DOHH2 (cell line): ENCODE results near the gene CRLF1.

ENCODE experiments used
- H3F3A ChIP-seq: fragments of 200-600 bp; sonication (generic), shearing (Covaris generic); 2 replicates; pipeline ENCODE4 v1.6.0; 2016; ENCODE audit warnings: antibody characterized with exemption, mild to moderate bottlenecking; ENCODE audit not compliant: control insufficient read depth, insufficient read depth
- H3K27ac ChIP-seq: fragments of 200-600 bp; sonication (generic); 2 replicates; pipeline ENCODE4 v1.5.1; 2014; ENCODE audit warnings: low read depth, mild to moderate bottlenecking, low read length, moderate library complexity
- H3K27me3 ChIP-seq: fragments of 200-600 bp; sonication (generic); 2 replicates; pipeline ENCODE4 v1.6.1; 2014; ENCODE audit warnings: mild to moderate bottlenecking, low read length, mixed read lengths; ENCODE audit not compliant: control insufficient read depth
- H3K36me3 ChIP-seq: fragments of 200-600 bp; sonication (generic); 2 replicates; pipeline ENCODE4 v1.6.1; 2014; ENCODE audit warnings: mild to moderate bottlenecking, low read length, moderate library complexity, mixed read lengths; ENCODE audit not compliant: control insufficient read depth
- H3K4me1 ChIP-seq: fragments of 200-600 bp; sonication (generic); 2 replicates; pipeline ENCODE4 v1.6.1; 2014; ENCODE audit warnings: mild to moderate bottlenecking, low read length, mixed read lengths; ENCODE audit not compliant: control insufficient read depth
- H3K4me2 ChIP-seq: fragments of 200-600 bp; sonication (generic); 2 replicates; pipeline ENCODE4 v1.6.0; 2014; ENCODE audit warnings: mild to moderate bottlenecking, low read length, moderate library complexity
- H3K4me3 ChIP-seq: fragments of 200-600 bp; sonication (generic); 2 replicates; pipeline ENCODE4 v1.5.1; 2014; ENCODE audit warnings: mild to moderate bottlenecking, low read length, mixed read lengths
- H3K79me2 ChIP-seq: fragments of 200-600 bp; sonication (generic); 2 replicates; pipeline ENCODE4 v1.6.1; 2014; ENCODE audit warnings: mild to moderate bottlenecking, low read length, mixed read lengths; ENCODE audit not compliant: control insufficient read depth
- H3K9me2 ChIP-seq: fragments of 200-600 bp; sonication (generic); replicated peaks from 2 replicates; pipeline ENCODE4 v1.6.1; 2014; ENCODE audit warnings: mild to moderate bottlenecking, low read length, mixed read lengths; ENCODE audit not compliant: control insufficient read depth
- H3K9me3 ChIP-seq: fragments of 200-600 bp; sonication (generic); 2 replicates; pipeline ENCODE4 v1.6.1; 2014; ENCODE audit warnings: antibody characterized with exemption, low read length, mixed read lengths; ENCODE audit not compliant: control insufficient read depth, insufficient read depth
- H4K20me1 ChIP-seq: fragments of 200-600 bp; sonication (generic); 2 replicates; pipeline ENCODE4 v1.6.0; 2014; ENCODE audit warnings: low read depth, mild to moderate bottlenecking, antibody characterized with exemption, low read length, moderate library complexity; ENCODE audit not compliant: control insufficient read depth, insufficient read depth
- EZH2phosphoT487 ChIP-seq: fragments of 200-600 bp; sonication (generic); IDR thresholded peaks from 2 replicates; pipeline ENCODE4 v1.6.1; 2017; ENCODE audit warnings: borderline replicate concordance, mild to moderate bottlenecking, antibody characterized with exemption, low read length, moderate library complexity, mixed read lengths
- TF ChIP-seq, protein P1 (sequence below): fragments of 200-600 bp; sonication (generic); IDR thresholded peaks from one replicate; pipeline ENCODE4 v1.5.1; 2014; ENCODE audit warnings: antibody characterized with exemption, mild to moderate bottlenecking, low read depth, low read length; ENCODE audit not compliant: poor library complexity, severe bottlenecking

The CRLF1 gene

DNA sequence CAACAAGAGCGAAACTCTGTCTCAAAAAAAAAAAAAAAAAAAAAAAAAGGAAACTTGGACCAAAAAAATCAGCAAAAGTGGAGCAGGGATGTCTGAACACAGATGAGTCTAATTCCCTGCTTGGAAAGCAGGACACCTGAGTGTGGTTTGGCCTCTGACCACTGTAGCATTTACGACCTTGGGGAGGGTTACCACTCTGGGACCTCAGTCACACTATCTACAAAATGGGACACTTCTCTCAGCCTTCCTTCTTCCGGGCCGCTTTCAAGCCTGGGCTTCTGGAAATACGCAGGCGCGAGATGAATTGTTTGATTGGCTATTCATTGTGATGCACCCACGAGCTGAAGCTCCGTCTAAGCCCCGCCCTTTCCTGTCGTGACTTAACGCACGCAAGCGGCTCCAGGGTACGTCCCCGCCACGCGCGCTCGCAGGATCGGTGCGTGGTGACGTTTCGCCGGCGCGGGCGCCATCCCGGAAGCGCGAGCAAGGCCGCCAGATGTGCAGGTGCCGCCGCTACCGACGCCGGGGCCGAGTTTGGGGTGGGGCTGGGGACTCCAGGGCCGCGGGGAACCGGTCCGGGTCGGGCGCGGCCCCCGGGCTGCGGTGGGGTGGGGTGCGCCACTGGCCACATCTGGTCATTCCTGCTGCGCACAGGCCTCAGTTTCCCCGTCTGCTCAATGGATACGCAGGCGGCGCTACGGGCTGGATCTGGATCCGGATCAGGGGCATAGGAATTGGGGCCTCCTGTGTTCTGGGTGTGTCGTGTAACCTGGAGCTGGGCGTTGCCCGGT lies 49.0 kb downstream of the CRLF1 start, which contains the start of gene KXD1:
TSS of gene KXD1 (plus strand) at position 460 of the 791 bp plus-strand sequence. CDS start 4,187 bp downstream, outside the sequence.
- H3K27ac ChIP-seq, result peak within 1 kb of the TSS; percentile 27
- no peaks in the 10 kb centered on the region for H3K9me3 ChIP-seq
- H3K9me2 ChIP-seq, result no peaks in the 10 kb centered on the region
- peaks cover 27% of the 10 kb centered on the region for H3K79me2 ChIP-seq
- TF ChIP-seq EZH2phosphoT487, result no peak
- TF ChIP-seq, protein P1, sequence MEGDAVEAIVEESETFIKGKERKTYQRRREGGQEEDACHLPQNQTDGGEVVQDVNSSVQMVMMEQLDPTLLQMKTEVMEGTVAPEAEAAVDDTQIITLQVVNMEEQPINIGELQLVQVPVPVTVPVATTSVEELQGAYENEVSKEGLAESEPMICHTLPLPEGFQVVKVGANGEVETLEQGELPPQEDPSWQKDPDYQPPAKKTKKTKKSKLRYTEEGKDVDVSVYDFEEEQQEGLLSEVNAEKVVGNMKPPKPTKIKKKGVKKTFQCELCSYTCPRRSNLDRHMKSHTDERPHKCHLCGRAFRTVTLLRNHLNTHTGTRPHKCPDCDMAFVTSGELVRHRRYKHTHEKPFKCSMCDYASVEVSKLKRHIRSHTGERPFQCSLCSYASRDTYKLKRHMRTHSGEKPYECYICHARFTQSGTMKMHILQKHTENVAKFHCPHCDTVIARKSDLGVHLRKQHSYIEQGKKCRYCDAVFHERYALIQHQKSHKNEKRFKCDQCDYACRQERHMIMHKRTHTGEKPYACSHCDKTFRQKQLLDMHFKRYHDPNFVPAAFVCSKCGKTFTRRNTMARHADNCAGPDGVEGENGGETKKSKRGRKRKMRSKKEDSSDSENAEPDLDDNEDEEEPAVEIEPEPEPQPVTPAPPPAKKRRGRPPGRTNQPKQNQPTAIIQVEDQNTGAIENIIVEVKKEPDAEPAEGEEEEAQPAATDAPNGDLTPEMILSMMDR, result no peak
- H3K4me1 ChIP-seq, result peaks cover 20% of the 10 kb centered on the region
- H3K4me2 ChIP-seq, result peak within 1 kb of the TSS; percentile 81
- no peaks in the 10 kb centered on the region for H3K27me3 ChIP-seq
- H3F3A ChIP-seq, result no peaks in the 10 kb centered on the region
- H3K36me3 ChIP-seq, result peaks cover 14% of the 10 kb centered on the region
- H3K4me3 ChIP-seq, result peak within 1 kb of the TSS; percentile 79
- H4K20me1 ChIP-seq, result no peaks in the 10 kb centered on the region

DNA sequence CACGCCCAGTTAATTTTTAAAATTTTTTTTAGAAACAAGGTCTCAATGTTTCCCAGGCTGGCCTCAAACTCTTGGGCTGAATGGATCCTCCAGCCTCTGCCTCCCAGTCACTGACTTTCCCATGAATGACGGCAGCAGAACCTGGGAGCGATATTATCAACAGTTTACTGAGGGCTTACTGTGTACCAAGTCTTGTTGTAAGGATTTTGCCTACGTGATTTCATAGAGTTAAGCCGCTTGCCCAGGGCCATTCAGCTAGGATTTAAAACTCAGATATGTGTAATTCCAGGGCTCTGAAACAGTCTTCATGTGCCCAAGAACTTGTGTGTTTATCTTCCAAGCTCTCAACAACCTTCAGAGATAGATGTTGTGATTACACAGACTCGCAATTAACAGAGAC lies 55.0 kb downstream of the CRLF1 start:
- Histone ChIP-seq H3K4me3 (no peak overlapping the region), H3K9me2 (no peaks in the 10 kb centered on the region), H4K20me1 (no peaks in the 10 kb centered on the region), H3K79me2 (no peaks in the 10 kb centered on the region), H3K4me2 (no peak overlapping the region), H3F3A (peaks cover 3% of the 10 kb centered on the region; the same call in 1 of the 2 replicates), H3K9me3 (no peaks in the 10 kb centered on the region), H3K27ac (no peak overlapping the region), H3K27me3 (no peaks in the 10 kb centered on the region), H3K4me1 (peaks cover under 1% of the 10 kb centered on the region; the same call in 1 of the 2 replicates), H3K36me3 (no peaks in the 10 kb centered on the region)
- no peak for TF ChIP-seq EZH2phosphoT487
- TF ChIP-seq, protein P1, result no peak

DNA sequence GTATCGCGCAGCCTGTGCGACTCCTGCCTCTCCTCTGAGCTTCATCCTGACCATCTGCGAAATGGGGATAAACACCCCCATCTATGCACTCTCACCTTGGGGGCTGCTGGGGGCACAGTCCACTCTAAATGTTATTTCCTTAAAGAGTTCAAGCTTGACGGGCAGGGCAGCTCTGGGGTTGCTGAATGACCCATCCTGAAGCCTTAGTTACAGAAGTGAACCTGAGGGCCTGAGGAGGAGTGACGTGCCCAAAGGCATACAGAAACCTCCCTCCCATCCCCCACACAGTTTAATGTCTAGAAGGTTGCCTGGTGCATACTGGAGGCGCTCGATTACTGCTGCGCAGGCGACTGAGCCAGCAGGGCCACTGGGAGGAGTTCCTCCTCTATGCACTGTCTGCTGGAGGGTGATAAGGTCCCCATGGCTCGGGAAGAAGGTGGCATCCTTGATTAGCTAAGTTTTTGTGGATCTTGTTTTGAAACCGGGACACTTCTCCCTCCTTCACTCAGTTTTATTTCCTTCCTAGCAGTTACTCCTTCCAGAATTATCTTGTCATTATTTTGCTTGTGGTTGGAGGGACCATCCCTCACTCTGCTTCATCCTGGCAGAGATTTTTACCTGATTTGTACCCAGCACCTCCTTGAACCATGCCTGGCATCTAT lies 62.7 kb downstream of the CRLF1 start:
- no peaks in the 10 kb centered on the region for H3K27me3 ChIP-seq
- H3K36me3 ChIP-seq, result peaks cover 27% of the 10 kb centered on the region
- H3K9me3 ChIP-seq, result no peaks in the 10 kb centered on the region
- no peaks in the 10 kb centered on the region for H4K20me1 ChIP-seq
- no peak for TF ChIP-seq EZH2phosphoT487
- TF ChIP-seq, protein P1, result no peak
- H3K79me2 ChIP-seq, result peaks cover 13% of the 10 kb centered on the region
- no peaks in the 10 kb centered on the region for H3F3A ChIP-seq
- H3K4me2 ChIP-seq, result peak overlapping the region; percentile 82
- H3K4me1 ChIP-seq, result peaks cover 20% of the 10 kb centered on the region
- H3K27ac ChIP-seq, result no peak overlapping the region
- no peaks in the 10 kb centered on the region for H3K9me2 ChIP-seq
- peak overlapping the region; percentile 89 for H3K4me3 ChIP-seq
